HUES6 (cell line): Measurements from ENCODE around the gene QPRT.
"Not testable (repeated sequence)": the region's sequence is repeated elsewhere in the genome, so short reads cannot be mapped to it uniquely, and the experiment has no call there.

Experiments
- H3K27ac ChIP-seq: 2 replicates; pipeline ENCODE4 v1.7.0; 2013; ENCODE audit warnings: low read depth, mild to moderate bottlenecking, low read length, inconsistent platforms
- H3K27me3 ChIP-seq: 2 replicates; pipeline ENCODE4 v1.6.1; 2013; ENCODE audit warnings: low read length; ENCODE audit not compliant: control insufficient read depth, insufficient read depth
- H3K36me3 ChIP-seq: 2 replicates; pipeline ENCODE4 v1.6.1; 2013; ENCODE audit warnings: low read length; ENCODE audit not compliant: control insufficient read depth, insufficient read depth
- H3K4me1 ChIP-seq: 2 replicates; pipeline ENCODE4 v1.6.1; 2013; ENCODE audit warnings: low read length; ENCODE audit not compliant: control insufficient read depth, insufficient read depth
- H3K4me3 ChIP-seq: 2 replicates; pipeline ENCODE4 v1.5.1; 2013; ENCODE audit warnings: low read depth, low read length
- H3K9ac ChIP-seq: one replicate; pipeline ENCODE4 v1.6.1; 2013; ENCODE audit warnings: mild to moderate bottlenecking, low read length
- H3K9me3 ChIP-seq: 2 replicates; pipeline ENCODE4 v1.6.1; 2013; ENCODE audit warnings: low read depth, low read length; ENCODE audit not compliant: control insufficient read depth, insufficient read depth

The QPRT gene

GRCh38 chr16:29646947-29647346, 32.0 kb upstream of the QPRT start:
- Histone ChIP-seq H3K9me3 (no peaks in the 10 kb centered on the region), H3K4me3 (no peak overlapping the region), H3K27ac (no peak overlapping the region), H3K4me1 (peaks cover 8% of the 10 kb centered on the region; the same call in 1 of the 2 replicates), H3K9ac (no peak overlapping the region), H3K27me3 (no peaks in the 10 kb centered on the region), H3K36me3 (no peaks in the 10 kb centered on the region)

GRCh38 chr16:29649588-29650494, 29.1 kb upstream of the QPRT start:
- Histone ChIP-seq H3K27me3 (no peaks in the 10 kb centered on the region), H3K27ac (no peak overlapping the region), H3K36me3 (no peaks in the 10 kb centered on the region), H3K9me3 (no peaks in the 10 kb centered on the region), H3K9ac (no peak overlapping the region), H3K4me3 (no peak overlapping the region), H3K4me1 (peaks cover 8% of the 10 kb centered on the region; the same call in 1 of the 2 replicates)

- Histone ChIP-seq H3K27ac (no peak overlapping the region), H3K36me3 (no peaks in the 10 kb centered on the region), H3K9ac (no peak overlapping the region), H3K4me3 (no peak overlapping the region), H3K27me3 (no peaks in the 10 kb centered on the region), H3K9me3 (no peaks in the 10 kb centered on the region), H3K4me1 (peaks cover 8% of the 10 kb centered on the region; the same call in 1 of the 2 replicates)
Measured at GRCh38 chr16:29650771-29651170, 28.2 kb upstream of the QPRT start.

- H3K4me3 ChIP-seq = no peak overlapping the region
- no peaks in the 10 kb centered on the region for H3K27me3 ChIP-seq
- H3K27ac ChIP-seq = no peak overlapping the region
- H3K36me3 ChIP-seq = no peaks in the 10 kb centered on the region
- H3K4me1 ChIP-seq = peaks cover 10% of the 10 kb centered on the region
- no peaks in the 10 kb centered on the region for H3K9me3 ChIP-seq
- H3K9ac ChIP-seq = no peak overlapping the region
Measured at GRCh38 chr16:29651774-29652349, 27.1 kb upstream of the QPRT start.

GRCh38 chr16:29653471-29653870, 25.5 kb upstream of the QPRT start:
- H3K27ac ChIP-seq = no peak overlapping the region
- peaks cover 10% of the 10 kb centered on the region for H3K4me1 ChIP-seq
- no peak overlapping the region for H3K9ac ChIP-seq

GRCh38 chr16:29653890-29654289, 25.1 kb upstream of the QPRT start:
- H3K9ac ChIP-seq, H3K4me1 ChIP-seq, H3K9me3 ChIP-seq, H3K36me3 ChIP-seq, H3K27ac ChIP-seq, H3K4me3 ChIP-seq, H3K27me3 ChIP-seq: not testable (repeated sequence)

More at GRCh38 chr16:29653471-29653870, 25.5 kb upstream of the QPRT start:
- no peak overlapping the region for H3K4me3 ChIP-seq
- H3K27me3 ChIP-seq = no peaks in the 10 kb centered on the region
- H3K9me3 ChIP-seq = no peaks in the 10 kb centered on the region
- no peaks in the 10 kb centered on the region for H3K36me3 ChIP-seq

- Histone ChIP-seq H3K9me3 (no peaks in the 10 kb centered on the region), H3K27ac (no peak overlapping the region), H3K36me3 (no peaks in the 10 kb centered on the region), H3K9ac (no peak overlapping the region), H3K4me3 (no peak overlapping the region), H3K27me3 (no peaks in the 10 kb centered on the region), H3K4me1 (peaks cover 2% of the 10 kb centered on the region; the same call in 1 of the 2 replicates)
Measured at GRCh38 chr16:29656688-29657523, 22.1 kb upstream of the QPRT start.

- Histone ChIP-seq H3K27ac (no peak overlapping the region), H3K9me3 (no peaks in the 10 kb centered on the region), H3K36me3 (no peaks in the 10 kb centered on the region), H3K4me3 (no peak overlapping the region), H3K9ac (no peak overlapping the region), H3K27me3 (no peaks in the 10 kb centered on the region), H3K4me1 (peaks cover 7% of the 10 kb centered on the region; the same call in 1 of the 2 replicates)
Measured at GRCh38 chr16:29658705-29659104, 20.3 kb upstream of the QPRT start.

- no peak overlapping the region for H3K27ac ChIP-seq
- H3K9ac ChIP-seq = no peak overlapping the region
Measured at GRCh38 chr16:29662000-29662728, 16.8 kb upstream of the QPRT start.

GRCh38 chr16:29662729-29663015, 16.3 kb upstream of the QPRT start:
- Histone ChIP-seq H3K9ac (no peak overlapping the region), H3K36me3 (no peaks in the 10 kb centered on the region), H3K9me3 (no peaks in the 10 kb centered on the region), H3K4me1 (peaks cover 22% of the 10 kb centered on the region), H3K27me3 (no peaks in the 10 kb centered on the region), H3K27ac (no peak overlapping the region), H3K4me3 (no peak overlapping the region)

More at GRCh38 chr16:29662000-29662728, 16.8 kb upstream of the QPRT start:
- Histone ChIP-seq H3K4me3 (no peak overlapping the region), H3K27me3 (no peaks in the 10 kb centered on the region), H3K36me3 (no peaks in the 10 kb centered on the region), H3K9me3 (no peaks in the 10 kb centered on the region), H3K4me1 (peaks cover 20% of the 10 kb centered on the region)
